C4-2B (cell line): ENCODE results near the gene SCTR.

Experiments used
- CTCF ChIP-seq: fragments of 450-650 bp; conservative IDR thresholded peaks from 2 replicates; pipeline ENCODE4 v1.5.1; 2017; ENCODE audit warnings: mild to moderate bottlenecking
- ZFX ChIP-seq: fragments of 450-650 bp; IDR thresholded peaks from 2 replicates; pipeline ENCODE4 v1.6.1; 2017

- TF ChIP-seq CTCF, result no peak
- TF ChIP-seq ZFX, result no peak
Observed at GRCh38 chr2:119472749-119473148, 51.5 kb downstream of the SCTR start.
